ENCODE measurements around the gene LARGE1. TPM values are rescaled to one million over a fixed set of nuclear protein-coding genes. Genes with fewer than 3 reads are reported as not detected.

The LARGE1 gene
- total and polyA plus RNA-seq, 2 of the 4 experiments (the other 2 are of a cell fraction) = 6.2 to 12.4 TPM

- H3K14ac ChIP-seq (replicated peaks; ENCODE audit: low read depth, low read length) = no peak overlapping the region
- DNase-seq = no peak
- H3K9me3 ChIP-seq (ENCODE audit: control insufficient read depth, insufficient read depth, low read length) = no peaks in the 10 kb centered on the region
- H3K23ac ChIP-seq (ENCODE audit: low read depth, low read length) = no peak overlapping the region
- no peak overlapping the region for H4K91ac ChIP-seq (ENCODE audit: insufficient read depth, low read depth, low read length)
- no peak overlapping the region for H2AK9ac ChIP-seq (replicated peaks; ENCODE audit: low read depth, low read length, poor library complexity)
- no peak overlapping the region for H3K27ac ChIP-seq (ENCODE audit: insufficient read depth, low read length)
- H3K18ac ChIP-seq (ENCODE audit: low read depth, low read length) = no peak overlapping the region
- H3K9ac ChIP-seq (ENCODE audit: low read depth, low read length) = no peak overlapping the region
- no TSS peak for BruUV-seq (replicated peaks)
- TF ChIP-seq MXI1 (IDR thresholded peaks at IDR 0.05; ENCODE audit: borderline replicate concordance, low read depth, low read length) (no peak), BHLHE40 (IDR thresholded peaks at IDR 0.05; ENCODE audit: low read depth, low read length) (no peak), NFE2L2 (IDR thresholded peaks at IDR 0.05; ENCODE audit: low read depth, low read length) (no peak), POLR2A (IDR thresholded peaks at IDR 0.05; ENCODE audit: low read depth, low read length) (no peak), CHD1 (IDR thresholded peaks at IDR 0.05; ENCODE audit: low read depth, low read length) (no peak), RFX5 (IDR thresholded peaks at IDR 0.05; ENCODE audit: low read depth, low read length) (no peak)
- no peak overlapping the region for H3K4ac ChIP-seq (ENCODE audit: low read depth, low read length)
- H3K4me2 ChIP-seq (ENCODE audit: low read depth, low read length) = no peak overlapping the region
- H3K79me1 ChIP-seq (ENCODE audit: low read depth in 1 of 2, low read length in 2 of 2) = peaks cover 21 to 49% of the 10 kb centered on the region in 2 experiments
- peaks cover 6% of the 10 kb centered on the region; the same call in 1 of the 2 replicates for H4K20me1 ChIP-seq (ENCODE audit: insufficient read depth, low read length)
- no peak for ATAC-seq (ENCODE audit: low read depth)
- dilution Hi-C loops (cut with HindIII; ENCODE audit: low sequenced_read_pairs, unreplicated experiment) (no loop called here), intact Hi-C loops (cut with micrococcal nuclease) (no loop called here), in situ Hi-C loops (cut with MboI; ENCODE audit: low sequenced_read_pairs) (no loop called here)
- H3K4me1 ChIP-seq (ENCODE audit: control insufficient read depth, insufficient read depth, low read length) = peaks cover 7% of the 10 kb centered on the region
- H2BK5ac ChIP-seq (ENCODE audit: low read depth, low read length, poor library complexity, severe bottlenecking) = no peak overlapping the region
- H3K56ac ChIP-seq (ENCODE audit: extremely low read depth, insufficient read depth, low read length) = no peak overlapping the region
- no CpG with 5 or more reads among the region's 3 CpGs for WGBS, 2 experiments (ENCODE audit: extremely low coverage in 2 of 2, insufficient read length in 1 of 2)
- no peak overlapping the region for H3K4me3 ChIP-seq (ENCODE audit: insufficient read depth, low read depth, low read length)
- H2AFZ ChIP-seq (replicated peaks; ENCODE audit: low read length, poor library complexity) = no peak overlapping the region
- POLR2A ChIA-PET (ENCODE audit: unreplicated experiment) = no interaction called here
- H2BK120ac ChIP-seq (ENCODE audit: low read depth, low read length) = no peak overlapping the region
- H2BK15ac ChIP-seq (ENCODE audit: low read depth, low read length) = no peak overlapping the region
- CTCF ChIA-PET = no interaction called here
- H4K5ac ChIP-seq (ENCODE audit: low read depth, low read length) = no peak overlapping the region
- H3K9me1 ChIP-seq (ENCODE audit: insufficient read depth, low read length) = no peaks in the 10 kb centered on the region; the same call in 1 of the 2 replicates
- no peaks in the 10 kb centered on the region for H3K27me3 ChIP-seq (ENCODE audit: control insufficient read depth, insufficient read depth, low read length)
- no peak overlapping the region for H2BK20ac ChIP-seq (ENCODE audit: low read depth, low read length)
- no peak overlapping the region for H4K8ac ChIP-seq (ENCODE audit: low read depth in 2 of 2, low read length in 2 of 2)
- peaks cover 3% of the 10 kb centered on the region for H3K36me3 ChIP-seq (ENCODE audit: control insufficient read depth, insufficient read depth, low read length)
- no peak overlapping the region for H2AK5ac ChIP-seq (ENCODE audit: low read depth, low read length)
Measured at GRCh38 chr22:33906954-33907353, 13.3 kb downstream of the LARGE1 start.

All from IMR-90 (cell line).